GM13976 (cell line): Measurements from ENCODE around the gene DRICH1.
"Not testable (repeated sequence)": the region's sequence is repeated elsewhere in the genome, so short reads cannot be mapped to it uniquely, and the experiment has no call there.

Experiments used
- DNase-seq: peaks from one replicate; pipeline ENCODE4 v3.0.0; 2012; ENCODE audit warnings: low spot score
- in situ Hi-C: fragments of 300-500 bp; cut with MboI; formaldehyde crosslinking; loops from one replicate; pipeline ENCODE4 v1.12.0; 2022; ENCODE audit warnings: low sequenced_read_pairs, mixed read lengths, inconsistent platforms; ENCODE audit not compliant: unreplicated experiment
- TF ChIP-seq, protein P1 (sequence below): IDR thresholded peaks from 2 replicates; pipeline ENCODE4 v1.5.1; 2012; ENCODE audit warnings: borderline replicate concordance, mild to moderate bottlenecking; ENCODE audit not compliant: insufficient read depth; ENCODE audit errors: extremely low read depth, missing control alignments, control extremely low read depth

DRICH1 gene

DNA sequence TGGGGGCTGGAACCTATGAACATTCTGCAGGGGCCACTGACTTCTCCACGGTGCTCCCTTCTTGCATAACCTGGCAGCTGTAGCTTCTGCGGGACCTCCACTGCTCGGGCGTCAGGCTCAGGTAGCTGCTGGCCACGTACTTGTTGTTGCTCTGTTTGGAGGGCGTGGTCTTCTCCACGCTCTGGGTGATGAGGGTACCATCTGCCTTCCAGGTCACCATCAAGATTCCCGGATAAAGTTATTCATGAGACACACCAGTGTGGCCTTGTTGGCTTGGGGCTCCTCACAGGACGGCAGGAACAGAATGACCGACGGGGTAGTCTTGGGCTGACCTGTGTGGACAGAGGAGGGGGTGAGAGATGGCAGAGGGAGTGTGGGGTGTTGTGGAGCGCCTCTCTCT is 6.5 kb upstream of the DRICH1 start:
- TF ChIP-seq, protein P1, sequence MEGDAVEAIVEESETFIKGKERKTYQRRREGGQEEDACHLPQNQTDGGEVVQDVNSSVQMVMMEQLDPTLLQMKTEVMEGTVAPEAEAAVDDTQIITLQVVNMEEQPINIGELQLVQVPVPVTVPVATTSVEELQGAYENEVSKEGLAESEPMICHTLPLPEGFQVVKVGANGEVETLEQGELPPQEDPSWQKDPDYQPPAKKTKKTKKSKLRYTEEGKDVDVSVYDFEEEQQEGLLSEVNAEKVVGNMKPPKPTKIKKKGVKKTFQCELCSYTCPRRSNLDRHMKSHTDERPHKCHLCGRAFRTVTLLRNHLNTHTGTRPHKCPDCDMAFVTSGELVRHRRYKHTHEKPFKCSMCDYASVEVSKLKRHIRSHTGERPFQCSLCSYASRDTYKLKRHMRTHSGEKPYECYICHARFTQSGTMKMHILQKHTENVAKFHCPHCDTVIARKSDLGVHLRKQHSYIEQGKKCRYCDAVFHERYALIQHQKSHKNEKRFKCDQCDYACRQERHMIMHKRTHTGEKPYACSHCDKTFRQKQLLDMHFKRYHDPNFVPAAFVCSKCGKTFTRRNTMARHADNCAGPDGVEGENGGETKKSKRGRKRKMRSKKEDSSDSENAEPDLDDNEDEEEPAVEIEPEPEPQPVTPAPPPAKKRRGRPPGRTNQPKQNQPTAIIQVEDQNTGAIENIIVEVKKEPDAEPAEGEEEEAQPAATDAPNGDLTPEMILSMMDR = no peak
- in situ Hi-C loops = no loop called here
- DNase-seq = no peak

DNA sequence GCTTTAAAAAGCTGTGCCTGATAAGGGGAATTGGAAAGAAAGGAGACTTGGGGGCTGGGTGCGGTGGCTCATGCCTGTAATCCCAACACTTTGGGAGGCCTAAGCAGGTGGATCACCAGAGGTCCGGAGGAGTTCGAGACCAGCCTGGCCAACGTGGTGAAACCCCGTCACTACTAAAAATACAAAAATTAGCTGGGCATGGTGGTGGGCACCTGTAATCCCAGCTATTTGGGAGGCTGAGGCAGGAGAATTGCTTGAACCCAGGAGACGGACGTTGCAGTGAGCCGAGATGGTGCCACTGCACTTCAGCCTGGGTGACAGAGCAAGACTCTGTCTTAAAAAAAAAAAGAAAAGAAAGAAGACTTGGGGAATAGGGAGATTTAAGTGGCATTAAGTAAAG is 3.2 kb upstream of the DRICH1 start:
- in situ Hi-C loops, DNase-seq: not testable (repeated sequence)

DNA sequence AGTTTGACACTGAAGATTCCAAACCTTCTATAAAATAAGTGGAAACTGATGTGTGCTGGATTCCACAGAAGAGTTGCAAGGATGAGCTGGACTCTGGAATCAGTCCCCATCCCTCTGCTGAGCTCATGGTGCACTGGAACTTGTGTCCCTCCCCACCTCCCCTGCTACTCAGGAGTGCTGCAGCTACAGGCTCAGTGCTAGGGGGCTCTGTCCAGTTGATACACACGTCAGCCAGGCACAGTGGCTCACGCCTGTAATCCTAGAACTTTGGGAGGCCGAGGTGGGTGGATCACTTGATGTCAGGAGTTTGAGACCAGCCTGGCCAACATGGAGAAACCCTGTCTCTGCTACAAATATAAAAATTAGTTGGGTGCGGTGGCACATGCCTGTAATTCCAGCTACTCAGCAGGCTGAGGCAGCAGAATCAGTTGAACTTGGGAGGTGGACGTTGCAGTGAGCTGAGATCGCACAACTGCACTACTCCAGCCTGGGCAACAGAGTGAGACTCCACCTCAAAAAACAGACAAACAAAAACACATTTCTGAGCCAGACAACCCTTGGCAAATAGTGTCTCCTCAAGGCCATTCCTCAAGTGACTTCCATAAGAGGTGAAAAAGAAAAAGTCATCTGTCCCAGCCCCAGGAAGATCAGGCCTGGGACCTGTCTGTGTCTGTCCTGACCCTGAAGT is 3.9 kb downstream of the DRICH1 start:
- DNase-seq, in situ Hi-C loops: not testable (repeated sequence)

DNA sequence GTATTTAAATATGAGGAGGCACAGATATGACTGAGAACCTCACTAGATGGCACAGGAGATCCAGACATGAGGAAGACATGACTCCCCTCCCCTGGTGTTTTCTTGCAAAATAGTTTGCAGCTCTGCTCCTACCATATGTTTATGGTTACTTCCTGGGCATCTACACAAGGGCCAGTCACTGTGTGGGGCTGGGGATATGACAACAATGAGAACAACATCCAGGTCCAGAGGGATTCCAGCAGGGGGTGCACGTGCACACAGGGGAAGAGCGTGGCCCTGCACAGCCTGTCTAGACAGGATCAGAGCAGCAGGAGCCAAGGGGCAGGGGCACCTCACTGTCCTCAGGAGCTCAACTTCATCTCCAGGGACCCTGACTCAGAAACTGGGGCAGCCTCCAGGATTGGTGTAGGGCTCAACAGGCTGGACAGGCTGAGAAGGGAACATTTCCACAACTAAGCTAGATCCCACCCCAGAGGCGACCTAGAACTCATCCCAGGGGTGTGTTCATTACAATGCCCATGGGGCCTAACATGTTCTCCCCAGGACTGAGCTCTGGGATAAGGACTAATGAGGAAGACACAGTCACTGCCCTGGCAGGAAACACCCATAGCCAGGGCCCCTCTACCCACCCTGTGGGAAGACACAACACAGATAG is 4.6 kb downstream of the DRICH1 start:
- DNase-seq = not testable (repeated sequence)

DNA sequence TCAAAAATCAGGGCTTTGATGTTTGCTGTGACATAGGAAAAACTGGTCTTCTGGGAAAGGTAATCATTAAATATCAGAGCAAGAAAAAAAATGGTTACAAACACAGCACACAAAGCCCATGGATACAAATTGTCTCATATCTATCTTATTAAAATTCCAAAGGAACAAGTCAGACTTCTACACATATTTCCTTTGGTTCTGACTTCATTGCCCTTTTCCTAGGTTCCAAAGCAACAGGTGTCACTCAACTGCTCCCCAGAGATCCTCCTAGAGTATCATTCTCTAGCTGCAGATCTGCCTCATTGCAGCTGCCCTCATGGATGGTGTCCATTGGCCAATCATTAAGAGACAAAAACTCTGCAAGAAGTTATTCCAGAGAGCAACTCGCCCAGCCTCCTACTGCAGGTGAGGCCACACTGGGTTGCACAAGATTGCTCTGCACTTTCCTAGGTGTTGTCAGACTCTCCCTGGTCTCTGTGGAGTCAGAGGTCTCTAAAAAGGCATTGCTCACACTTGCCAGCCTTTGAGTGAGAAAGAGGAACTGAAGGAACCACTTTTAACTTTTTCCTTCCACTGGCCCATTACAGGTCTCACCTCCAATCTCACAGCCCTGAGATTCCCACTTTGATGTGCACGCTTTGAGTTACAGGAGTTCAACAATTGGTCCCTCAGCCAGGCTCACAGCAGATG is 5.7 kb downstream of the DRICH1 start:
- DNase-seq = no peak
- in situ Hi-C loops = no loop called here
- TF ChIP-seq, protein P1 = no peak

More for the DNA sequence above, 4.6 kb downstream of the DRICH1 start:
- in situ Hi-C loops = not testable (repeated sequence)

DNA sequence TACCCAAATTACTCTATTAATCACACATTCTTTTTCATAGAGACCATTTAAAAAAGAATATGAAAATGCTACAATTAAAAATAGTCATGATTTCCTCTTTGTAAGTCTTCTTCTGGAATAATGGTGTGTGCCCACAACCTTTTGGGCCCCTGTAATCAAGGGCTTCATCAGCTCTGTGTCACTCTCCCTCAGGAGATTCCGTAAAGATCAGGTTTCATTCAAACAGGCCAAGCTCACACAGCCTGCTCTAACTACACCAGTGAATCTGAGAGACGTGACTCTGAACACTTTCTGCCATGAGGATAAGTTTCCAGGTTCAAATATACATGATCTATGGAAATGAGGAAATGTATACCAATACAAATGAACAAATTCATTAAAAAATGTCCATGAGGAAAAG is 9.5 kb downstream of the DRICH1 start:
- no peak for DNase-seq
- TF ChIP-seq, protein P1 = no peak
- in situ Hi-C loops = no loop called here

DNA sequence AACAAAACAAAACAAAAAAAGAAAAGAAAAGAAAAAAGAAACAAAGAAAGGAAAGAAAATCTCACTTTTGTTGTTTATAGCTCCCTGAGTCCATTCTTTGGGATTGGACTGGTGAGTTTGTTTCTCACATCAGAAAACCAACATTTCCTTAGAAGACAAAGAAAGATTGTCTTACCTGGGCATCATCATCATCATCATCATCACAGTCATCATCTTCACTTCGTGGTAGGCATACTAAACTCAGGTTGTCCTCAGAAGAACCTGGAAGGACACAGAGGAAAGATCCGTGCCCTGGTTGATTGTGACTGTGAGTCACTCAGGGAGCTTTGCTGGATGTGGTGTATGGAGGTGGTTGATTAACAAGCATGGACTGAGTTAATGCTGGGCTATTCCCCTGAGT is 10.2 kb downstream of the DRICH1 start:
- in situ Hi-C loops, DNase-seq: not testable (repeated sequence)

DNA sequence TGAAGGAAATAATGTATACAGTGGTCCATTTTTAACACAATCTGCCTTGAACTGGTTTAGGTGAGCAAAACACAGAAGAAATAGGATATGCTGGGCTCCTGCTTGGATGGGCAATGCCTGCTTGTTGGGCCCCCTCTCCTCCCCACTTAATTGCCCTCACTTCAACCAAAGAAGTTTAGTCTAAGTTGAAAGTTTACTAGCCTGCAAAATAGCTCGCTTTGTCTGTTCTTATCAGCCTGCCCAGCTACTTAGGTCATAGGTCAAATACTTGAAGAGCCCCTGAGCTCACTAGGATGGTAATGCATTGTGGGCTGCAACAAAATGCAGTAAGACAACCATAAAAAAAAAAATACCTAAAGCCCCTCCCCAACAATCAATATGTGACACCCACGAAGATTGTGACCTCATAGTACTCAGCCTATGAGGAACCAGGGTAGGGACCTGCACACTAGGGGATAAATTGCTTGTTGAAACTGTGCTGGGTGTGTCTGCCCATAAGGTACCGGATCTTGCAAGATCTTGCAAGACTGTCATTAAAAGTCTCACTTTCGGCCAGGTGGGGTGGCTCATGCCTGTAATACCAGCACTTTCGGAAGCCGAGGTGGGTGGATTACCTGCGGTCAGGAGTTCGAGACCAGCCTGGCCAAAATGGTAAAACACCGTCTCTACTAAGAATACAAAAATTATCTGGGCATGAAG is 10.9 kb downstream of the DRICH1 start:
- no peak for DNase-seq
- in situ Hi-C loops = no loop called here
- TF ChIP-seq, protein P1 = no peak
